ENCODE data around the gene R3HCC1L.

DNA sequence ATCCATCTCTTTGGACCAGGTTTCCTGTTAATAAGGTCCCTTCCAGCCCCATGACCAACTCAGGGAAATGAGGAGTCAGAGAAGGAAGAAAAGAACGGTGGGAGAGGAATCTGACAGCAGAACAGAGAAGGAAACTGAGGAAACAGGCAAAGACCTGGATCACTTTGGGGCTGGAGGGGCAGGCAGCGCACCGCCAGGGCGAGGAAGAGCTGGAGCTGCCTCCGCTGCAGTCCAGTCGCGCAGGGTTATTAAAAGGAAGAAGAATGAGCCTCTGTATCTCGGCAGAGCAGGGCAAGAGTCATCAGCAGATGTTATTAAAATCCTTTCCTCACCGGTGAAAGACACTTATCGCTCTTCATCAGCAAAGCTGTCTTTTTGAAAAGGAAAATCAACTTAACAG, 37.7 kb upstream of the R3HCC1L start:
- no peak for TF ChIP-seq POLR2A (IDR thresholded peaks at IDR 0.05; ENCODE audit: low read length)
- TF ChIP-seq GATA1 (IDR thresholded peaks at IDR 0.05; ENCODE audit: low read depth, low read length) = no peak

Data from erythroblast (primary cell).